GM21390 (cell line): Measurements from ENCODE around the gene COL4A1.

Source experiments
- ATAC-seq: cut with Tn5 transposase; IDR thresholded peaks from one replicate; pipeline ENCODE4 v1.9.1; 2021; ENCODE audit not compliant: unreplicated experiment

COL4A1 gene

DNA sequence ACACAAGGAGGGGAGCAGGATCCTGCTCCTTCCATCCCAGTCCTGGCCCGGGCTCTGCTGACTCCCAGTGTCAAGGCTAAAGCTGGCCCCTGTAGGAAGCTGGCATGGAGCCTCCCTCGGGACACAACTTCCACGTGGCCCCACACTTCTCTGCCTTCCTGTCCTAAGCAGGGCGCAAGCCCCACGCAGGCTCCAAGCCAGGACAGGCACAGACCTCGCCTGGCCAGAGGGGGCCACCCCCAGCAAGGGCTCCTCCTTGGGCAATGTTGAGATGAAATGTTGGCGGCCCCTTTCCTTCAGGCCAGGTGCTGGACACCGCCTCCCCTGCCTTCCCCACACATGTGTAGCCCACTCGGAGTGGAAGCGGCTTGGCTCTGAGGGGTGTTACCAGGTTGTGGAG, 66.6 kb downstream of the COL4A1 start:
- ATAC-seq, result no peak

DNA sequence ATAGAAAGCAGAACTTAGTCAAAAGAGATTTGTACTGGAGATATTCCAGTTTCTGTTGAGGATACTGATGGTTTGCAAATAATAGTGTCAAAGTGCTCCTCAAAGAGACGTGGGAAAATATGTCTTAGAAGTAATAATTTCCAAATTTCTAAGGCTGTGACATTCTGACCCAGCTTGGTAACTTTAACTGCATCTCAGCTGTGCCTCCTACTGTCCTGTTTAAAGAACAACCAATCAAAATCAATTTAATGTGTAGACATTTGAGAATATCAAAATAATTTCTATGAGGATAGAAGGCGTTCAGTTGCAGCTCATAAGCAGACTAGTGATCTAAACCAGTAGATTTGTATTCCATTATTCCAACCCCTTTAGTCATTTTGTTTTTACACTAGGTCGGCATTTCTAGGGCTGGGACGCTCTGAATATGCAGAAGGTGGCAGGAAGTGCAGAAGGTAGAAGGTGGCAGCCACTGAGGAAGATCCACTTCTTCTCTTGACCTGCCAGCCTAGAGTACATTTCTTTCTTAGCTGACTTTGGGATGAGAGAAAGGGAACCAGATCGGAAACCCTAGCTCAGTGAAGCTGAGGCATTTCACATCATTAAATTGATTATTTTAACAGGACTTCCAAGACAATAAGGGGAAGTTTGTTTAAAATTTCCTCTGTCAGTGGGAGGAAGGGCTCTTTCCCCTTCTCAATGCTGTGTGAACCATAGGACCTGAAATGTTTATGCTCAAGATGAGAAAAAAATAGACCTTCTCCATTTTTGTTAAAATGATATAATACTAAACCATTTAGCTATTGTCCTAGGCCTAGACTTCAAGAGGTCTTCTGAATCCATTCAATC, 67.5 kb downstream of the COL4A1 start:
- ATAC-seq, result no peak

- no peak for ATAC-seq
Measured at GRCh38 chr13:110238818-110239195, 68.2 kb downstream of the COL4A1 start.

- no peak for ATAC-seq
Measured at GRCh38 chr13:110237875-110238817, 68.8 kb downstream of the COL4A1 start.

DNA sequence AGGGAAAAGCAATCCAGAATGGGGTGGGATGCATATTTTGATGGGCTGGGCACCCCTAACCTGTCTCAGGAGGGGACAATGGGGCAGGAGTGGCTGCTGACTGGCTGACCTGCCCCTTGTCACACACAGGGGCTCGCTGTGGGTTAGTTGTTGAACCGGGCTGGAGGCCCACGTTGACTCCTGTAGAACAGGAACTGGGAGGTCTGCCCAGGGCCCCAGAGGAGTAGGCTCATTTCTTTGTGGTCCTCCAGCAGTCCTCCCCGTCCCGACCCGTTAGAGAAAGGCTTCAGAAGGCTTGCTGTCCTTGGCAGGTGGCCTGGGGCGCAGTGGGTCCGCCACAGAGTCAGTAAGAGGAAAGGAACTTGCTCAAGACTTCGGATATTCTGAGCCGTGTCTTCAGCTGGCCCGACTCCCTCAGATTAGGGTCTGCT, 70.1 kb downstream of the COL4A1 start:
- no peak for ATAC-seq

DNA sequence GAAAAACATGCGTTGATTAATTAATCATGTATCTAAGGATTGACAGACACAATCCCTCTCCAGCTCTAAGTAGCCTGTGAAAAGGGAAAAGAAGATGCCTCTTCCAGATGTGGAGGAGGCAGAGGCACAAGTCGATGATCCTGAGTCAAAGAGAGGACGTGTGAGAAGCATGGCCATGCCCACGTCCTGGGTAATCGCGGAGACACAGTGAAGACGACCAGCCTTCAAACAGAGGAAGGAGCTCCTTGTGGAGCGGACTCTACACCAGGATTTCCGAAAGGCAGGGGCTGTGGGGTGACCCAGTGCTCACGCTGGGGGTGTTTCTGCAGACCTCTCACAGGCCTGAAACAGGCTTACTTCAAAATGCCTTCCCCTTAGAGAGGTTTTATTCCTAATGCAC, 70.5 kb downstream of the COL4A1 start:
- no peak for ATAC-seq

DNA sequence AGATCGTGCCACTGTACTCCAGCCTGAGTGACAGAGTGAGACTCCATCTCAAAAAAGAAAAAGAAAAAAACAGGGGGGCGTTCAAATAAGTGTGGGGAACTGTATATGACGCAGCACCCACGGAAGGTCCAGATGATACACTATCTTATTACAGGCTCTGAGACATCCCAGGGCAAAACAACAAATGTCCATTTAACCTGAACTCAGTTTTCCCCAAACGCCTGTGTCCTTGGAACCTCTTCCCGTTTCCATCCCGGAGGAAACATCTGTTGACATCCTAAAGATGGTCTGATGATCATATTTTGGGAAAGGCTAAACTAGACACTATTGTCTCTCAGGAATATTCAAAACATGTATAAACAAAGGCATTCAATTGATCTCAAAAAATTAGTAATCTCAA, 72.4 kb downstream of the COL4A1 start:
- no peak for ATAC-seq

DNA sequence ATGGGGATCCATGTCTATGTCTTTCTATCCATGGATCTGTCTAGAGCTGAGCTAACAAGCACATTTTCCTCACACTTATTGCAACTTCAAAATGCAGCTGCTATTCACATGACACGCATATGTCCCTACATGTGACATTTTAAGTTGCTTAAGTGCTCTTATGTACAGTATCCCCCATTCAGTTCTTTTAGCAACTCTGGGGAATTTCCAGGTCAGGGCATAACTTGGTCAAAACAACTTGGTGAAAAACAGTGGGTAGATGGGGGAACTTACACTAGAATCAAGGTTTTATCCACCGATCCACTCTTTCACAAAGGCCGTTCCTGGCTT, 73.0 kb downstream of the COL4A1 start:
- no peak for ATAC-seq

GRCh38 chr13:110233181-110233950, 73.6 kb downstream of the COL4A1 start:
- ATAC-seq, result no peak

DNA sequence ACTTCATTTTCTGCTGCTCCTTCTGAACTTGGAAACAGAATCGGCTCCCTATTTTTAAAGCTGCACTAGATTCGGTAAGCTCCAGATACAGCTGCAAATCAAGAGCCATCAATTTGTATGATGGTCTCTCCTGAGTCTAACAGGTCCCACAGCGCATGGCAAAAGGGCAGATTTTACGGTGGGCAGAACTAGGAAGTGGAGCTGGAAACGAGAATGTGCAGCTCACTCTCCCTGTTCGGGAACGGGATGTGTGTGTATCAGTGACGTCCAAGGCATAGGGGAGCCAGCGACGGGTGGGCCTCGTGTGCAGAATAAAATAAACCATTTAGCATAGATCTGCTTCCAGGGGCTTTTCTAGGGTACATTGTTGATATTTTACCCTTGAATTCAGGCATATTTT, 74.2 kb downstream of the COL4A1 start:
- ATAC-seq, result no peak

DNA sequence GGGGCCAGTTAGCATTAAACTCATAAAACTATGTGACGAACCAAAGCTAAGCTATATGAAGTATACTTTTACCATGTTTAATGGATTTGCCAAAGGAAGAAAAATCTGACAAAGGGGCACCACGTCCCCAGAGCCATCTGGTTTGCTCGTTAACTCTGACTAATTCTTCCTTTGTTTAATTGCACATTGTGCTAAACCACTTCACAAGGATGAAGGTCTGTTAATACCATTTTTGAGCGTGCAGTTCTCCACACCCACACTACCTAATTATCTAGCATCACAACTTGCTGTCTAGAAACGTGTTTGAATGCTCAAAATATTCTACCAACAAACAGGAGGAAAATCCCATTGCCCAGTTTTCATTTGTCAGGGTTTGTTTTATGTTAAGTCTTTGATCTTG, 74.8 kb downstream of the COL4A1 start:
- ATAC-seq, result no peak

DNA sequence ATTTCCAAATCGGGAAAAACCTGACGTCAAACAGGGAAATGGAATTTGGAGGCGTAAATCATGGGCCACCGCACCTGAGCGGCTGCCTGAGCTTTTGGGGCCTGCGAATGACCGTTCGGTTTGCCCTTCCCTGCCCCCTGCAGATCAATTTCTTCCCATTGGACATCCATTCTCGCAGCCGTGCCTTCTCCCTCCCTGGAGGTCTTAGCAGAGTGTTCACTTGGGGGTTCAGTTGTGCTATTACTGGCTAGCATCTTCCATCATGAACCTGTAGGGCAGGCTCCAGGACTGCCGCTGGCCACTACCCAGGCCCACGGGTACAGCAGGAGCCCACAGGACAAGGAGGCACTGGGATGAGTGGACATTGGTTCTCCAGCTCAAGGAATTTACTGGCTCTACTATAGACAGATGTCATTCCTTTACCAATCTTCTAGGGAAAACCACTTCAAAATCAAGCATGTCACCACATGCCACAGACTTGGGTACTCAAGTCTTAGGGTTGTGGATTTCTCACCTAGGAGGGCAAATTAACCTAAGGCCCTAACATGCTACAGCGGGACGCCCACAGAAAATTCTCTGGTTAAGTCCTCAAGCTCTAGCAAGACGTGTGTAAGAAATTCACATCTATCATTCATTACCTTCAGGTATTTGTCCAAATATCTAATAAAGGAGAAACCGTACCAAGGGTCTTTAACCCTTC, 75.5 kb downstream of the COL4A1 start:
- ATAC-seq, result no peak

GRCh38 chr13:110230661-110231347, 76.2 kb downstream of the COL4A1 start:
- no peak for ATAC-seq

GRCh38 chr13:110229905-110230563, 76.9 kb downstream of the COL4A1 start:
- no peak for ATAC-seq

DNA sequence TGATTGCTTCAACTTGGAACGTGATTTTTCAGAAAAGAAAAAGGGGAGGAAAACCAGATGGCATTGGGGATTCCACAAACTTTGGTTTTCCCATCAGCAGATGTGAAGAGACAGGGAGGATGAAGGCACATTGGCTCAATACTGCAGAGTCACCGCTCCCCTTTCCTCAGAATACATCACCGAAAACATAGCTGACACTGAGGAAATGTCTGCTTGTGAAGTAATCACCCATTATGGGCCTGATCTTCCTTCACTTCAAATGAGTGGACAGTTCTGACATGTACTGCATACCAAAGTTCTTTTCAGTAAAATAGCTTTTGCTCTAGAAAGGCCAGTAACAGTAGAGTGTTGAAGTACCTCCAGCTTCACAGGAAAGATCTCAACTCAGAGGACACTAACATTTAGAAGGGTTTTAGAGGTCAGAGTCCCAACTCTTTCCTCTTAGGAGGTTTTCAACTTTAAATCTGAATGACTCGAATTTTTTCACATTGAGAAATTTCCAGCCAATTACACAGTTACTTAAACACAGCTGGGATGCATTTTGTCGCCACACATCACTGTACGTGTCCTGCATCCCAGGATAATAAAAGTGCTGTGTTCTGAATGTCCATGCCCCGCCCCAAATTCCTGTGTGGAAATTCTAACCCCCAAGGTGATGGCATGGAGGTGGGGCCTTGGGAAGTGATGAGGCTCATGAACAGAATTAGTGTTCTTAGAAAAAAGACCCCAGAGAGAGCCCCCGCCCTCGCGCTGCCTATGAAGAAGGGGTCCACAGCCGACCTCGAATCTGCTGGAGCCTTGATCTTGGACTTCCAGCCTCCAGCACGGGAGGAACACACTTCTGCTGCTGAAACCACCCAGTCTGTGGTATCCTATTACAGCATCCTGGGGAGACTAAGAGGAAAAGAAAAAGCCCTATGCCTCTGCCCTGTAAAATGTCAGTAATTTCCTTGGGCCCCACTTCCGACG, 77.7 kb downstream of the COL4A1 start:
- ATAC-seq, result no peak

DNA sequence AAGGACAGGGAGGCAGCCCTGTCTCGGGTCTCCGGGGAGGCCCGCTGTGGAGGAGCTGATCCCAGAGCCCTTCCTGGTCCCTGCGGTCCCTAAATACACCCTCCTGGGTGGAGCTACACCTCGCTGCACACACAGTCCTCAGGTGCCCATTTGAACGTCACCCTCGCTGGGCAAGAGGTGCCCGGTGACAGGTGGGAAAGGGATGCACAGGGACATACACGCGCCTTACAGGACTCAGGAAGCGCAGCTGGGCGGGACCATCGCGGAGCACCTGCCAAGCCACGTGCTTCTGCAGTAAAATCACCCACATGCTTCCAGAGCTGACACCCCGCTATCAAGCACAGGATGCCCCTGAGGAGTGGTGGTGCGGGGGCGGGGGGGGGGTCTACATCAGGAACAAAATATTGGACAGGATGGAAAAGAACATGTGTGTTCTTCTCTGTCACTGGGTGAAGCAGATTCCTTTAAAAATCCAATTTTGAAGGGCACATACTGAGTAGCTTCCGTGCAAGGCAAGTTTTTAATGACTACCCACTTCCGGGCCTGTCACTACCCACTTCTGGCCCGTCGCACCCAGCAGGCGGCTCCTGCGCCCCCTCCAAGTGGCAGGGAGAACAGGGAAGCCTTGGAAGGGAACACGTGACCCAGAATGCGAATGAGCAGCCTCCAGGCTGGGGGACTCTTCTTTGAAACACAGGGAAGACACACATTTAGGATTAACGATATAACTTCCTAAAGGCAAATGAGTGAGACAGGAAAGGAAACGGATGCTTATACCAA, 78.9 kb downstream of the COL4A1 start:
- no peak for ATAC-seq

DNA sequence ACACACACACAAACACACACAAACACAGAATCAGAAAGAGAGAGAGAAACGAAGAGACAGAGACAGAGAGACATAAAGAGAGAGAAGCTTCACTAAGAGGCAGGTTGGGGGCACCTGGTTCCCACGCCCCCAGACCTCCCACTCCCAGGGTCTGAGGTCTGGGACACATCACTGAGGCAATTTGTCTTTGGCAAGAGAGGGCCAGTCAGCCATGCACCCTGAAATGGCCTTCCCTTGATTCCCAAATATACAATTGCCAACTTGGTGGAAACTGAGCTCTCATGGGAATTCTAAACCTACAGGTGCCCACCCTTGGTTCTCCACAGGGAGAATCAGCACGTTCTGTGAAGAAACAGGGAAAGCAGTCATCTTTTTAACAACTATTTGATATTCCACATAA, 79.5 kb downstream of the COL4A1 start:
- no peak for ATAC-seq
